ENCODE results near the gene TOP3A. TPM values are rescaled to one million over a fixed set of nuclear protein-coding genes. Genes with fewer than 3 reads are reported as not detected.

TOP3A gene
- total and polyA plus RNA-seq, 2 of the 13 experiments (the other 11 are each of a cell fraction or from before 2014, with no cell fraction given): 16.9 to 36.8 TPM

DNA sequence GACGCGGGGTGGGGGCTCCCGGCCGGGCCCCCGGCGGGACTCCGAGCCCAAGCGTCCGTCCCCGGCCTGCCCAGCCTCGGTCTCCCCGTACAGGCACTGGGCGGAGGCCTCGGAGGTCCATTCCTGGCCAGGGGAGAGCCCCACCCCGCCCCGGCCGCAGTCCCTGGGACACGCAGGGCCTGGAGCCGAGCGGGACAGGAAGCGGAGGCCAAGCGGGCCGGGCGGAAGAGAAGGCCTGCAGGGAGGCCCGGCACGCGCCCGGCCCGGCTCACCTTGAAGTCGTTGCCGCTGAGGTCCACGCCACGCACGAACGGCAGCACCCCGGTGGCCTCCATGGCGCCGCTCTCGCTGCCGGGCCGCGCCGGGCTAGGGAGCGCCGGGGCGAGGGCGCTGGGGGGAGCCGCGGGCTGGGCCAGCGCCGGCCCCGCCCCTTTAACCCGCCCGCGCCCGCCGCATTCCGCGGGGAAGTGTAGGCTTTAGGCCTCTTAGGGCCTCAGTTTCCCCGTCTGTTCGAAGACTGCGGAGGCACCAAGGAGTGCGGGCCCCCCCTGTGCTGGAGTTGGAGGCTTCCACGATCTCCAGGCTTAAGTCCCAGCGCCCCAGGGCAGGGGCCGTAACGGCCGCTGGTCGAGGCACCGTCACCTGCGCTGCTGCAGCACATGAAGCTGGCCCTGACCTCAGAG, 56.3 kb downstream of the TOP3A start, which contains the start of gene FLII (continued):
- TF ChIP-seq ZXDC (CRISPR knock-in tag; IDR thresholded peaks at IDR 0.05) (peak; percentile 17; the same call in 1 of the 2 replicates), HOMEZ (CRISPR knock-in tag; IDR thresholded peaks at IDR 0.05; ENCODE audit: low read depth) (no peak), LBX2 (CRISPR knock-in tag; IDR thresholded peaks at IDR 0.05; ENCODE audit: borderline replicate concordance) (no peak), ZNF678 (CRISPR knock-in tag; IDR thresholded peaks at IDR 0.05) (no peak), KLF6 (CRISPR knock-in tag; IDR thresholded peaks at IDR 0.05) (peak; percentile 75), NONO (IDR thresholded peaks at IDR 0.05) (no peak), NONO (CRISPR knock-in tag; conservative IDR thresholded peaks at IDR 0.05) (peak; percentile 59; the same call in 1 of the 2 replicates), ATAD3A (CRISPR knock-in tag; IDR thresholded peaks at IDR 0.05) (no peak), ZNF652 (CRISPR knock-in tag; IDR thresholded peaks at IDR 0.05; ENCODE audit: borderline replicate concordance, low read depth) (peak; percentile 95), GTF3A (CRISPR knock-in tag; conservative IDR thresholded peaks at IDR 0.05) (no peak), ZNF501 (CRISPR knock-in tag; IDR thresholded peaks at IDR 0.05) (peak; percentile 58; the same call in 1 of the 2 replicates), LCORL (IDR thresholded peaks at IDR 0.05) (no peak), LCORL (CRISPR knock-in tag; IDR thresholded peaks at IDR 0.05) (peak; percentile 65), NR0B2 (CRISPR knock-in tag; IDR thresholded peaks at IDR 0.05) (0 out of 2 replicates have a peak, but pooled peaks have one; percentile 38), ZMYM4 (CRISPR knock-in tag; IDR thresholded peaks at IDR 0.05) (0 out of 2 replicates have a peak, but pooled peaks have one; percentile 31), ZSCAN29 (CRISPR knock-in tag; conservative IDR thresholded peaks at IDR 0.05) (no peak), KDM5A (IDR thresholded peaks at IDR 0.05; ENCODE audit: borderline replicate concordance, low read length) (0 out of 2 replicates have a peak, but pooled peaks have one; percentile 15), ZNF883 (CRISPR knock-in tag; IDR thresholded peaks at IDR 0.05; ENCODE audit: not compliant biosample characterization) (peak; percentile 63), RBFOX2 (IDR thresholded peaks at IDR 0.05; ENCODE audit: low read depth, low read length) (peak; percentile 86)
- TF ChIP-seq, protein P1, sequence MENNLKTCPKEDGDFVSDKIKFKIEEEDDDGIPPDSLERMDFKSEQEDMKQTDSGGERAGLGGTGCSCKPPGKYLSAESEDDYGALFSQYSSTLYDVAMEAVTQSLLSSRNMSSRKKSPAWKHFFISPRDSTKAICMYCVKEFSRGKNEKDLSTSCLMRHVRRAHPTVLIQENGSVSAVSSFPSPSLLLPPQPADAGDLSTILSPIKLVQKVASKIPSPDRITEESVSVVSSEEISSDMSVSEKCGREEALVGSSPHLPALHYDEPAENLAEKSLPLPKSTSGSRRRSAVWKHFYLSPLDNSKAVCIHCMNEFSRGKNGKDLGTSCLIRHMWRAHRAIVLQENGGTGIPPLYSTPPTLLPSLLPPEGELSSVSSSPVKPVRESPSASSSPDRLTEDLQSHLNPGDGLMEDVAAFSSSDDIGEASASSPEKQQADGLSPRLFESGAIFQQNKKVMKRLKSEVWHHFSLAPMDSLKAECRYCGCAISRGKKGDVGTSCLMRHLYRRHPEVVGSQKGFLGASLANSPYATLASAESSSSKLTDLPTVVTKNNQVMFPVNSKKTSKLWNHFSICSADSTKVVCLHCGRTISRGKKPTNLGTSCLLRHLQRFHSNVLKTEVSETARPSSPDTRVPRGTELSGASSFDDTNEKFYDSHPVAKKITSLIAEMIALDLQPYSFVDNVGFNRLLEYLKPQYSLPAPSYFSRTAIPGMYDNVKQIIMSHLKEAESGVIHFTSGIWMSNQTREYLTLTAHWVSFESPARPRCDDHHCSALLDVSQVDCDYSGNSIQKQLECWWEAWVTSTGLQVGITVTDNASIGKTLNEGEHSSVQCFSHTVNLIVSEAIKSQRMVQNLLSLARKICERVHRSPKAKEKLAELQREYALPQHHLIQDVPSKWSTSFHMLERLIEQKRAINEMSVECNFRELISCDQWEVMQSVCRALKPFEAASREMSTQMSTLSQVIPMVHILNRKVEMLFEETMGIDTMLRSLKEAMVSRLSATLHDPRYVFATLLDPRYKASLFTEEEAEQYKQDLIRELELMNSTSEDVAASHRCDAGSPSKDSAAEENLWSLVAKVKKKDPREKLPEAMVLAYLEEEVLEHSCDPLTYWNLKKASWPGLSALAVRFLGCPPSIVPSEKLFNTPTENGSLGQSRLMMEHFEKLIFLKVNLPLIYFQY (CRISPR knock-in tag; IDR thresholded peaks at IDR 0.05; ENCODE audit: borderline replicate concordance): peak; percentile 68; the same call in 1 of the 2 replicates

Measured in HepG2 (cell line).